SK-N-SH (cell line): ENCODE measurements around the gene MAP4K4. TPM values are rescaled to one million over a fixed set of nuclear protein-coding genes. Genes with fewer than 3 reads are reported as not detected.

Experiments used
- CTCF ChIA-PET: fragments of 300-600, 350-600 bp; formaldehyde crosslinking; extraction: SDS; loops from one replicate; lab custom pipeline; 2021; lab: Yijun Ruan, JAX
- POLR2A ChIA-PET: fragments of 350-600 bp; sonication (Branson Sonifier 250); formaldehyde crosslinking; extraction: SDS; loops from one replicate; lab custom pipeline; 2020; ENCODE audit warnings: antibody characterized with exemption, inconsistent platforms; lab: Yijun Ruan, JAX
- DNase-seq: peaks from one replicate; pipeline ENCODE4 v3.0.0; 2012
- H2AFZ ChIP-seq: fragments of 200-600 bp; sonication (generic); 2 replicates; pipeline ENCODE4 v1.8.1; 2016; ENCODE audit warnings: antibody characterized with exemption, mild to moderate bottlenecking, low read depth
- H3F3A ChIP-seq: fragments of 200-600 bp; sonication (generic); replicated peaks from 2 replicates; pipeline ENCODE3; 2016; ENCODE audit warnings: antibody characterized with exemption, mild to moderate bottlenecking; ENCODE audit not compliant: insufficient read depth
- H3K27ac ChIP-seq, 2 experiments: fragments of 200-500 bp in 1 of 2; fragments of 200-600 bp in 1 of 2; sonication (Bioruptor generic) in 1 of 2; sonication (generic), shearing (Covaris generic) in 1 of 2; 2 replicates each; pipeline versions ENCODE4 v1.5.1 to v1.6.1; 2014 to 2016; ENCODE audit warnings: low read depth in 2 of 2, inconsistent platforms in 1 of 2, low read length in 1 of 2, mild to moderate bottlenecking in 1 of 2, mixed read lengths in 1 of 2
- H3K27me3 ChIP-seq: fragments of 200-600 bp; sonication (generic), shearing (Covaris generic); 2 replicates; pipeline ENCODE4 v1.6.1; 2016; ENCODE audit warnings: mixed run types; ENCODE audit not compliant: insufficient read depth
- H3K36me3 ChIP-seq, 2 experiments: fragments of 200-500 bp in 1 of 2; fragments of 200-600 bp in 1 of 2; sonication (Bioruptor generic) in 1 of 2; sonication (generic) in 1 of 2; replicated peaks in 1 of 2; 2 replicates each; pipeline versions ENCODE3 to v1.5.1; 2014 to 2016; ENCODE audit warnings: low read length in 1 of 2, mild to moderate bottlenecking in 1 of 2; ENCODE audit not compliant: insufficient read depth in 2 of 2, control insufficient read depth in 1 of 2
- H3K4me1 ChIP-seq, 2 experiments: fragments of 200-500 bp in 1 of 2; fragments of 200-600 bp in 1 of 2; sonication (Bioruptor generic) in 1 of 2; sonication (generic), shearing (Covaris generic) in 1 of 2; 2 replicates each; pipeline versions ENCODE4 v1.5.1 to v1.6.1; 2014 to 2016; ENCODE audit warnings: low read depth in 1 of 2, low read length in 1 of 2, mixed run types in 1 of 2; ENCODE audit not compliant: insufficient read depth in 2 of 2, control insufficient read depth in 1 of 2
- H3K4me2 ChIP-seq: fragments of 200-600 bp; sonication (generic), shearing (Covaris generic); 2 replicates; pipeline ENCODE4 v1.6.1; 2017; ENCODE audit warnings: mixed run types
- H3K4me3 ChIP-seq, 2 experiments: fragments of 200-500 bp in 1 of 2; fragments of 200-600 bp in 1 of 2; sonication (Bioruptor generic) in 1 of 2; sonication (generic), shearing (Covaris generic) in 1 of 2; 2 replicates each; pipeline versions ENCODE4 v1.5.1 to v1.8.1; 2014 to 2016; ENCODE audit warnings: low read depth in 2 of 2, inconsistent platforms in 1 of 2, low read length in 1 of 2, mild to moderate bottlenecking in 1 of 2, mixed read lengths in 1 of 2, moderate library complexity in 1 of 2
- H3K79me2 ChIP-seq: fragments of 200-600 bp; sonication (generic); 2 replicates; pipeline ENCODE4 v1.8.1; 2017; ENCODE audit warnings: mild to moderate bottlenecking; ENCODE audit not compliant: insufficient read depth
- H3K9ac ChIP-seq: fragments of 200-600 bp; sonication (generic); 2 replicates; pipeline ENCODE4 v1.6.1; 2017; ENCODE audit warnings: mixed run types
- H3K9me2 ChIP-seq: fragments of 200-600 bp; sonication (generic); 2 replicates; pipeline ENCODE4 v1.6.1; 2017; ENCODE audit warnings: mixed run types
- H3K9me3 ChIP-seq: fragments of 200-600 bp; sonication (generic); 2 replicates; pipeline ENCODE4 v1.6.1; 2017; ENCODE audit warnings: mixed run types, mild to moderate bottlenecking, moderate library complexity
- H4K20me1 ChIP-seq: fragments of 200-600 bp; sonication (generic); 2 replicates; pipeline ENCODE4 v1.6.1; 2017; ENCODE audit warnings: mild to moderate bottlenecking, mixed run types; ENCODE audit not compliant: insufficient read depth
- CHD2 ChIP-seq: fragments of 150-350 bp; IDR thresholded peaks from 2 replicates; pipeline ENCODE4 v1.6.1; 2018; ENCODE audit warnings: low read length; ENCODE audit not compliant: partially characterized antibody
- ELF1 ChIP-seq: IDR thresholded peaks from 2 replicates; pipeline ENCODE4 v1.4.0; 2012
- FOSL2 ChIP-seq: IDR thresholded peaks from 2 replicates; pipeline ENCODE4 v1.4.0; 2012; ENCODE audit warnings: low read depth, mild to moderate bottlenecking, moderate library complexity, borderline replicate concordance
- FOXJ3 ChIP-seq: sonication (generic); formaldehyde crosslinking; IDR thresholded peaks from 2 replicates; pipeline ENCODE4 v1.5.1; 2020; ENCODE audit warnings: mild to moderate bottlenecking, missing genetic modification reagents
- FOXM1 ChIP-seq: IDR thresholded peaks from 2 replicates; pipeline ENCODE4 v1.4.0; 2012; ENCODE audit warnings: low read depth, mild to moderate bottlenecking
- GABPA ChIP-seq: IDR thresholded peaks from 2 replicates; pipeline ENCODE4 v1.4.0; 2012; ENCODE audit warnings: low read depth, mild to moderate bottlenecking
- JUND ChIP-seq: IDR thresholded peaks from 2 replicates; pipeline ENCODE4 v1.4.0; 2012
- MXI1 ChIP-seq: IDR thresholded peaks from 2 replicates; pipeline ENCODE4 v1.6.1; 2012; ENCODE audit warnings: mild to moderate bottlenecking, low read depth, low read length, improper control_type of control experiment
- NRF1 ChIP-seq: IDR thresholded peaks from 2 replicates; pipeline ENCODE4 v1.6.1; 2012; ENCODE audit warnings: low read depth, mild to moderate bottlenecking, low read length
- RAD21 ChIP-seq: IDR thresholded peaks from 2 replicates; pipeline ENCODE4 v1.6.1; 2012; ENCODE audit warnings: mild to moderate bottlenecking, low read length
- RCOR1 ChIP-seq: fragments of 150-350 bp; IDR thresholded peaks from 2 replicates; pipeline ENCODE4 v1.6.1; 2017; ENCODE audit warnings: antibody characterized with exemption, low read length
- REST ChIP-seq: IDR thresholded peaks from 2 replicates; pipeline ENCODE4 v1.6.1; 2012; ENCODE audit warnings: mild to moderate bottlenecking, low read depth, low read length, moderate library complexity
- RFX5 ChIP-seq: IDR thresholded peaks from 2 replicates; pipeline ENCODE4 v1.6.1; 2012; ENCODE audit warnings: mild to moderate bottlenecking, improper control_type of control experiment, low read length
- RXRA ChIP-seq: IDR thresholded peaks from 2 replicates; pipeline ENCODE4 v1.4.0; 2012; ENCODE audit warnings: low read depth, mild to moderate bottlenecking, borderline replicate concordance
- SMC3 ChIP-seq: IDR thresholded peaks from 2 replicates; pipeline ENCODE4 v1.6.1; 2012; ENCODE audit warnings: low read depth, low read length, improper control_type of control experiment
- TAF1 ChIP-seq: IDR thresholded peaks from 2 replicates; pipeline ENCODE4 v1.6.1; 2012; ENCODE audit warnings: low read depth, mild to moderate bottlenecking, low read length, moderate library complexity, borderline replicate concordance
- TCF12 ChIP-seq: IDR thresholded peaks from 2 replicates; pipeline ENCODE4 v1.4.0; 2012
- TEAD4 ChIP-seq: IDR thresholded peaks from 2 replicates; pipeline ENCODE4 v1.4.0; 2012; ENCODE audit warnings: mild to moderate bottlenecking, borderline replicate concordance; ENCODE audit not compliant: insufficient read depth
- USF2 ChIP-seq: fragments of 150-350 bp; IDR thresholded peaks from 2 replicates; pipeline ENCODE4 v1.6.1; 2017; ENCODE audit warnings: antibody characterized with exemption, low read length, low read depth, borderline replicate concordance
- ZBTB33 ChIP-seq: IDR thresholded peaks from 2 replicates; pipeline ENCODE4 v1.4.0; 2012; ENCODE audit warnings: low read depth, borderline replicate concordance
- WGBS: methylation state at CpG from one replicate; pipeline ENCODE4 v1.1.6; 2017; ENCODE audit warnings: low lambda C conversion rate; 5-methylcytosine and 5-hydroxymethylcytosine counted together
- polyA plus RNA-seq, 3 experiments: library from polyadenylated mRNA; depleted of rRNA; stranded (reverse); fragments of >200 nt; gene quantifications; 2 replicates each; pipeline ENCODE4 v1.2.3, GENCODE V29; 2012
- TF ChIP-seq, protein P1 (sequence below): fragments of 150-350 bp; IDR thresholded peaks from 2 replicates; pipeline ENCODE4 v1.6.1; 2016; ENCODE audit warnings: mild to moderate bottlenecking, low read depth, low read length
- TF ChIP-seq, protein P2 (sequence below): fragments of 200-600 bp; sonication (generic); IDR thresholded peaks from 2 replicates; pipeline ENCODE4 v1.6.1; 2017; ENCODE audit warnings: antibody characterized with exemption, mild to moderate bottlenecking, moderate library complexity
- TF ChIP-seq, protein P3 (sequence below): IDR thresholded peaks from 2 replicates; pipeline ENCODE4 v1.4.0; 2012; ENCODE audit warnings: low read depth

Gene MAP4K4
- polyA plus RNA-seq, 1 of the 3 experiments (the other 2 are of a cell fraction): 72.9 TPM

- Histone ChIP-seq H3K36me3 (no peaks in the 10 kb centered on the region), H3K9me3 (no peaks in the 10 kb centered on the region), H3F3A (peaks cover 25% of the 10 kb centered on the region), H3K9me2 (no peaks in the 10 kb centered on the region), H3K79me2 (peaks cover 100% of the 10 kb centered on the region), H3K4me3 (peak overlapping the region in 1 of 2 experiments; percentile 1; a peak in 1 of 4 replicates), H2AFZ (no peak overlapping the region), H3K4me2 (peak overlapping the region; percentile 68), H3K27me3 (no peaks in the 10 kb centered on the region), H4K20me1 (peaks cover 96% of the 10 kb centered on the region), H3K9ac (peak overlapping the region; percentile 33; the same call in 1 of the 2 replicates), H3K4me1 (peaks cover 29 to 67% of the 10 kb centered on the region in 2 experiments), H3K27ac (peak overlapping the region; percentile 55 to 88)
- WGBS: 67% methylated on average over 5 of the region's 5 CpGs
- ChIA-PET POLR2A (no interaction called here), CTCF (interaction anchor here (1.1 to 5.5 kb wide), 6 partner anchors 14 to 348 kb away, joined by 3 to 53 read pairs (median 4); no protein-coding TSS in a partner anchor)
- no peak for DNase-seq
- TF ChIP-seq ZBTB33 (no peak), TEAD4 (peak; percentile 59), RFX5 (no peak), CHD2 (no peak), SMC3 (no peak), MXI1 (no peak), FOXJ3 (CRISPR knock-in tag) (no peak), RXRA (peak; percentile 37; the same call in 1 of the 2 replicates), RCOR1 (no peak), JUND (peak; percentile 43; the same call in 1 of the 2 replicates), RAD21 (no peak), TAF1 (no peak), TCF12 (peak; percentile 52), USF2 (no peak), FOXM1 (no peak), FOSL2 (peak; percentile 63; the same call in 1 of the 2 replicates), ELF1 (no peak), NRF1 (no peak), GABPA (no peak), REST (peak; percentile 25; the same call in 1 of the 2 replicates)
- TF ChIP-seq, protein P1, sequence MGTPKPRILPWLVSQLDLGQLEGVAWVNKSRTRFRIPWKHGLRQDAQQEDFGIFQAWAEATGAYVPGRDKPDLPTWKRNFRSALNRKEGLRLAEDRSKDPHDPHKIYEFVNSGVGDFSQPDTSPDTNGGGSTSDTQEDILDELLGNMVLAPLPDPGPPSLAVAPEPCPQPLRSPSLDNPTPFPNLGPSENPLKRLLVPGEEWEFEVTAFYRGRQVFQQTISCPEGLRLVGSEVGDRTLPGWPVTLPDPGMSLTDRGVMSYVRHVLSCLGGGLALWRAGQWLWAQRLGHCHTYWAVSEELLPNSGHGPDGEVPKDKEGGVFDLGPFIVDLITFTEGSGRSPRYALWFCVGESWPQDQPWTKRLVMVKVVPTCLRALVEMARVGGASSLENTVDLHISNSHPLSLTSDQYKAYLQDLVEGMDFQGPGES: no peak
- TF ChIP-seq, protein P2, sequence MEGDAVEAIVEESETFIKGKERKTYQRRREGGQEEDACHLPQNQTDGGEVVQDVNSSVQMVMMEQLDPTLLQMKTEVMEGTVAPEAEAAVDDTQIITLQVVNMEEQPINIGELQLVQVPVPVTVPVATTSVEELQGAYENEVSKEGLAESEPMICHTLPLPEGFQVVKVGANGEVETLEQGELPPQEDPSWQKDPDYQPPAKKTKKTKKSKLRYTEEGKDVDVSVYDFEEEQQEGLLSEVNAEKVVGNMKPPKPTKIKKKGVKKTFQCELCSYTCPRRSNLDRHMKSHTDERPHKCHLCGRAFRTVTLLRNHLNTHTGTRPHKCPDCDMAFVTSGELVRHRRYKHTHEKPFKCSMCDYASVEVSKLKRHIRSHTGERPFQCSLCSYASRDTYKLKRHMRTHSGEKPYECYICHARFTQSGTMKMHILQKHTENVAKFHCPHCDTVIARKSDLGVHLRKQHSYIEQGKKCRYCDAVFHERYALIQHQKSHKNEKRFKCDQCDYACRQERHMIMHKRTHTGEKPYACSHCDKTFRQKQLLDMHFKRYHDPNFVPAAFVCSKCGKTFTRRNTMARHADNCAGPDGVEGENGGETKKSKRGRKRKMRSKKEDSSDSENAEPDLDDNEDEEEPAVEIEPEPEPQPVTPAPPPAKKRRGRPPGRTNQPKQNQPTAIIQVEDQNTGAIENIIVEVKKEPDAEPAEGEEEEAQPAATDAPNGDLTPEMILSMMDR: no peak
- TF ChIP-seq, protein P3, sequence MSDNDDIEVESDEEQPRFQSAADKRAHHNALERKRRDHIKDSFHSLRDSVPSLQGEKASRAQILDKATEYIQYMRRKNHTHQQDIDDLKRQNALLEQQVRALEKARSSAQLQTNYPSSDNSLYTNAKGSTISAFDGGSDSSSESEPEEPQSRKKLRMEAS: no peak
Measured at GRCh38 chr2:101766871-101767739, 69.6 kb downstream of the MAP4K4 start.
